GM18867 (cell line): ENCODE results near the gene STK32C.
"Not testable (repeated sequence)": the region's sequence is repeated elsewhere in the genome, so short reads cannot be mapped to it uniquely, and the experiment has no call there.

Experiments
- ATAC-seq: cut with Tn5 transposase; IDR thresholded peaks from one replicate; pipeline ENCODE4 v1.9.1; 2021; ENCODE audit warnings: mild to moderate bottlenecking, moderate library complexity; ENCODE audit not compliant: unreplicated experiment

Gene STK32C

DNA sequence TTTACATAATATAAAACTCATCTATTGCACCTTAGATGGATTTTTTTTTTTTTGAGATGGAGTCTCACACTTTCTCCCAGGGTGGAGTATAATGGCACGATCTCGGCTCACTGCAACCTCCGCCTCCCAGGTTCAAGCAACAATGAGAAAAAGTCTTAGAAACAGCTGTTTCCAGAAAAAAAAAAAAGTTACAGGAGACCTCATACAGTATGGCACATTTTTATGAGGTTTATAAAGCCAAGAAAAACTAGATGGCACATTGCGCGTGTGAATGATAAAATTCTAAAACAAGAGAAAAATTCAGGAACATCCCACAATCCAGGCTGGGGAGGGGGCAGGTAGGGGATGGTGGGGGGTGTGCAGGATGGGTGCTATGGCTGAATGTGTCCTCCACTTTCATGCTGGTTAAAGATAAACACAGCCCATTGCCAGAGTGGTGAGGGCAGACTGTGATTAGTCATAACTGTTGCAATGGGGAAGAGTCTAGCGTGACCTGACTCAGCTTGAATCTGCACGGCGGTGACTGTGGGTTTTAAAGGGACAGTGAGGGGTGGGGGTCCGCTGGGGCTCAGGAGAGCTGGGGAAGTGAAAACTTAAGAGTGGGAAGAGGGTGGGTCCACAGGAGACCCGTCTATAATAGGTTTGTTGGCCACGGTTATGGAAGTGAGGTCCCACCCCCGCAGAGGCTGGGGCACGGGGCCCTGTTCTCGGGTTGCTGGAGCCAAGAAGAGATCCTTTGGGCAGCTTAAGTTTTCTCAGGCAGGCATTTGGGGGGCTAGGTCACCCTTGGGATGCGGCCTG lies 12.3 kb upstream of the STK32C start:
- peak; percentile 99 for ATAC-seq

DNA sequence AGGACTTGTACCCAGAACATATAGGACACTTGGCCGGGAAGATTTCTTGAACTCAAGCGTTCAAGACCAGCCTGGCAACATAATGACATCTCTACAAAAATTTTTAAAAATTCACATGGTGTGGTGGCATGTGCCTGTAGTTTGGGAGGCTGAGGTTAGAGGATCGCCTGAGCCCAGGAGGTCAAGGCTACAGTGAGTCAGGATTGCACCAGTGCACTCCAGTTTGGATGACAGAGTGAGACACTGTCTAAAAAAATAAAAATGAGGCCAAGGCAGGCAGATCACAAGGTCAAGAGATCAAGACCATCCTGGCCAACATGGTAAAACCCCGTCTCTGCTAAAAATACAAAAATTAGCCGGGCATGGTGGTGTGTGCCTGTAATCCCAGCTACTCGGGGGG lies 9.7 kb upstream of the STK32C start:
- ATAC-seq = not testable (repeated sequence)

DNA sequence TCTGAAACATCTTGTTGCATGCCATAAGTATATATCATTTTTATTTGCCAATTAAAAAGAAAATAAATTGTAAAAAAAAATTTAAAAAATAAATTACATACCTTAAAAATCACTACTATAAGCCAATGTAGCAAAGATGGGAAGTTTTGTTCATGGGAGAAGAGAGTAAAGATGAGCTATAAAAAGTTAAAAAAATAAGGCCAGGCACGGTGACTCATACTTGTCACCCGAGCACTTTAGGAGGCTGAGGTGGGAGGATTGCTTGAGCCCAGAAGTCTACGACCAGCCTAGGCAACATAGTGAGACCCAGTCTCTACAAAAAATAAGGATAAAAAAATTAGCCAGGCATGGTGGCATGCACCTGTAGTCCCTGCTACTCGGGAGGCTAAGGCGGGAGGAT lies 8.4 kb upstream of the STK32C start:
- no peak for ATAC-seq

DNA sequence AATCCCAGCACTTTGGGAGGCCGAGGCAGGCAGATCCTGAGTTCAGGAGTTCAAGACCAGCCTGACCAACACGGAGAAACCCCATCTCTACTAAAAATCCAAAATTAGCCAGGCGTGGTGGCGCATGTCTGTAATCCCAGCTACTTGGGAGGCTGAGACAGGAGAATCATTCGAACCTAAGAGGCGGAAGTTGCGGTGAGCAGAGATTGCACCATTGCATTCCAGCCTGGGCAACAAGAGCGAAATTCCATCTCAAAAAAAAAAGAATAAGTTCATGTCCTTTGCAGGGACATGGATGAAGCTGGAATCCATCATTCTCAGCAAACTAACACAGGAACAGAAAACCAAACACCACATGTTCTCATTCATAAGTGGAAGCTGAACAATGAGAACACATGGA lies 7.1 kb upstream of the STK32C start:
- ATAC-seq = not testable (repeated sequence)

DNA sequence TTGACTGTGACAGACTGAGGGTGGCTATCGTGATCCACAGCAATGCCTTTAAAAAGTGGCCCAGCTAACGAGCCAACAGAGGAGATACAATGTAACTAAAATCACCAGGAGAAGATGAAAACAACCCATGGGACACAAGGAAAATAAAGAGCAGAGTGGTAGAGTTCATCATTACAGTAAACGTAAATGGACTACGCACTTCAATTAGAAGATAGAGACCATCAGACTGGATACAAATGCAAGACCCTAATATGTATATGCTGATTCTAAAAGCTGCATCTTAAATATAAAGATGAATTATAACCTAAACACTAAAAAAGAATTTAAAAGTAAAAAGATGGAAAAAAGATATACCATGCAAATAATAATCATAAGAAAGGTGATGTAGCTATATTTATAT lies 6.6 kb upstream of the STK32C start:
- no peak for ATAC-seq

DNA sequence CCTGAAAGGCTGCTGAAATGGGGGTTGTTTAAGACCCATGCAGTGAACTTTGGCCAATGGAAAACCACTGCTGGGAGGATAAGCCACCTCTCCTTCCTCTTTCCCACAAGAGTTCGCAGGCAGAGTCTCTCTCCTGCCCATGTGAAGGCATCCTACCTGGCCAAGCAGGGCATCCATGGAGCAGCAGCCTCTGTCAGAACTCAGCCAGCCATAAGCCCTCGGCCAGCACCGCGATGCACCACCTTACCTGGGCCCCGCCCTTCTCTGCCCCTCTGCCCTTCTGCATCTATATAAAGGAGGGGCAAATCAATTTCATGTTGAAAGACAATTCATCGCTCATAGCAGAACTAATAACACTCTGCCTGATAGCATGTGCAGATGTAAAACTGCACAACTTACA lies 6.1 kb upstream of the STK32C start:
- ATAC-seq = no peak

DNA sequence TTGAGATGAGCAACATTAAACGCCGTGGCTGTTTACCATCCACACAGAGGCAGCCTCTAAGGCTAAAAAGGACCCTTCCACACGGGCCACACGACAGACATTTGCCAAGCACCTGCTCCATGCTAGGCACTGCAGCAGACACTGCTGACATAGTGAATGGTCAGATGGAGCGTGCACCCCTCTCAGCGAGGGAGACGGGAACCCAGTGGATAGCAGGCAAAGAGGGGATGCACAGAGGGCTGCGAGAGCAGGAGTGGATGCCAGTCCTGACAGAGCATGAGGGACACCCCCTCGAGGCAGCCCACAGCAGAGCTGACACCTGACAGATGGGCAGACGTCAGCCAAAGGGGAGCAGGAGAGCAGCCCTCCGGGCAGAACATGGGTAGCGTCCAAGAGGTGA lies 5.6 kb upstream of the STK32C start:
- no peak for ATAC-seq

DNA sequence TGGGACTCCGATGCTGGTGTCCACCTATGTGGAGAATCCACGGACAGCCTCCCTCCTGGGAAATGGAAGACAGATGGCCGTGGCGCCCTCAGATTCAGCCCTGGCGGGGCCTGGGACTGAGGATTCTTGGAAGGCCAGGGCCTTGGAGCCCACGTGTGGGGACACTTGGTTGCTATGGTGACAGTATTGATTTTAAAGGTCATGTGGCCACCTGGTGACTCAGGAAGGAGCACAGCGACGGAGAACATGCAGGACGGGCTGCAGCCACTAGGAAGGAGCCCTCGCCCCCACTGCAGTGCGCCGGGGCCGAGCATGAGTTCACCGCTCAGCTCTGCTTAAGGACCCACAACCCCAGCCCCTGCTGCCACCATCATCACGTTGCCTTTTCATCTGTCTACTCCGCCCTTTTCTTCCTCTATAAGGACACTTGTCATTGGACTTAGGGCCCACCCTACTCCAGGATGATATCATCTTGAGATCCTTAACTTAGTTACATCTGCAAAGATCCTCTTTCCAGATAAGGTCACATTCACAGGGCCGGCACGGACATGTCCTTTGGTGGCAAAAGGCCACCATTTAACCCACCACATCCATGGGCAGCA lies 3.7 kb upstream of the STK32C start:
- no peak for ATAC-seq

DNA sequence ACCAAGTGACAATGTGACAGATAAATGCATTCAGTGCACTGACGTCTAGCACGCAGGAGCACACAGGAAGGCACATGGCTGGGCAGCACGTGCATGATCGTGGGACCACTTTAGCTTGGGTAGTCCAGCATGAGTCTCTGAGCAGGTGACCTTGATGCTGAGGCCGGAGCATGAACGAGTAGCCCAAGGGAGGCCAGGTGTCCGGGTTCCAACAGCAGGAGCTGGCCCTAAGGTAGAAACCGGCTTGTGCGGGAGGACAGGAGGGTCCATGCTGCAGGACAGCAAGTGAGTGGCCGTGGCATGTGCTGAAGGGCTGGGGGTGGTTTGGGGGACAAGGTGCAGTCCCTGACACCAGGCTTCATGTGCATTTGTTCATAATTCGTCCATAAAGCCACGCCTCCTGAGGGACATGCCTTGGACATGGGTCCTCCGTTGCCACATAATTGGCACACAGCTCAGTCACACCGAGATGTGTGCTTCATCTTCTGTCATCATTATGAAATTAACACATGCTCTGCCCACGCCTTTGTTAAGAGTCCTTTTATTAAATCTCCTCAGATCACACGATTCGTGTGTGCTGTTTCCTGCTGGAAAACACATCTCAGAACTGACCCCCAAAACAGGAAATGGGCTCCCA lies 3.1 kb upstream of the STK32C start:
- no peak for ATAC-seq

DNA sequence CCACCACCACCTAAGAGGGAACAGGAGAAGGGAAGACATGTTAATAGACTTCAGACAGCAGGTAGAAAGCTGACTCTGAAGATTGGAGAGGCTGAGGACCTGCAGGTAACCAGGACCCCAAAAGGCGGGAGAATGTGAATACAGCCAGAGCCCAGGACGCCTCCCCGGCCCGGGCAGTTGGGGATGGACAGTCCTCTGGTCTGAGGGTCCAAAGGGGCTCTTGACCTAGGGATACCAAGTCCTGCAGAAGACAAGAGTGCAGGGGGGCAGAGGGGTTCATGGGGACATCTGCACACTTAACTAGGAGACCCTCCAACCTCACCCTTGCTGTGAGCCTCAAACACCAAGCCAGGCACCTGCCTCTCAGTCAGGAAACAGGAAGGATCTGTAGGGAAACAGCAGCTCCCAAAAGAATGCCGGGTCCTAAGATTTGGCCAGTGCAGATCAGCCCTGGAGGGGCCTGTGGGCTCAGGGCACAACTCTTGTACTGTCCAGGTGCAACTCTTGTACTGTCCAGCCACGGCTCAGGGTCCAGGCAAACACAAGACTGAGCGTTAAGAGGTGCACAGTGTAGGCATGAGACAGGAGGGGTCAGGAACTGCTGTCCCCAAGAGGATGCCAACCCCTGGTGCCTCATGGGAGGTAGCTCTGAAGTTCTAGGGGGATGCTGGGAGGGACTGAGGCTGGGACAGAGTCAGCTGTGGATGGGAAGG lies 2.3 kb upstream of the STK32C start:
- no peak for ATAC-seq

DNA sequence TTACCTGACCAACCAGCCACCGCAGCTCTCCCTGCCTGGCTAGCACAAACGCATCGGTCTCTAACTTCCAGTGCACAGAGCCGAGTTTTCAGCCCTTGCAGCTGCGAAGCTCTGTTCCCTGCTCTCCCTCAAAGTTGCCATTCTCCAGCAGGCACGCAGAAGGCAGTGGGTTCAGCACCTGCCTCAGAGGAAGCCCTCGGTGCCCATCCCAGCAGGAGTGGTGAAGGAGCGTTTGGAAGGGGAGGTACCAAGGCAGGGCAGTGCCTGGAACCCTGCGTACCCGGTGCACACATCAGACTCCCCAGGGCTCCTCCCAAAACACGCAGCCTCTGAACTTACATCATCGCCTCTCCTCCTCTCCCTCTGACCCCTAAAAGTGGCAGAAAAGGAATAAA lies 1.7 kb upstream of the STK32C start:
- no peak for ATAC-seq

DNA sequence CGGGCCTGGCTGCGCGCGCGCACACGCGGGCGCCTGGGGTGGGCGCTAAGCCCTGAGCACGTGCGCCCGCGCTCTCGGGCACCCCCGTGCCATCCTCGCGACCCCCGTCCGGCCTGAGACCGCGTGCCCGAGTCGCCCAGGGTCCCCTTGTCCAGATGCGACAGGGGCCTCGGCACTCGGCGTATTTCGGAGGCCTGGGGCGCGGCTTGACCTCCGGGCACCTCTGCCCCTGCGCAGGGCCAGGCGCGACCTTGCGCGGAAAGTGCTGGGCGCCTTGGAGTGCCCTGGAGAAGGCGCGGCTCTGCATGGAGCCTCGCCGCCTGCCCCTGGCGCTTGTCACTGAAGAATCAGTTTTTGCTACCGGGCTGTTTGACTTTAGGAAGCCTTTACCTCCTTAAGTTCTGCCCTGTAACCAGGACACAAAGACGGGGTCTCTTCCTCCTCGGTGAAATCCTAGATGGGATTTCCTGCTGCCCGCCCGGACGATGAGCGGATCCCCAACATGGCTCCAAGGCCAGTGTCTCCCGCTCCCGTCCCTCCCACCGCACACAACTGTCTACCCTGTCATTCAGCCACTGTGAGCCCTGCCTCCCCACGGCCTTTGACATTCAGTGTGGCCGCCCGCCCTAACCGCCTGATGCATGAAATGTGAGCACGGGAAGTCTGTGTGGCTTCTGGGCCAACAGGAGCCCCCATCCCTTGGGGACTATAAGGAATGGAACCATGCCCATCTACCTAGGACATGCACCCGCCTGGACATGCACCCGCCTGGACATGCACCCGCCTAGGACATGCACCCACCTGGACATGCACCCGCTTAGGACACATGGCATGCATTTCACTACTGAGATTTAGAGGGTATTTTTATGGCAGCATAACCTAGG lies 1.1 kb upstream of the STK32C start:
- no peak for ATAC-seq

DNA sequence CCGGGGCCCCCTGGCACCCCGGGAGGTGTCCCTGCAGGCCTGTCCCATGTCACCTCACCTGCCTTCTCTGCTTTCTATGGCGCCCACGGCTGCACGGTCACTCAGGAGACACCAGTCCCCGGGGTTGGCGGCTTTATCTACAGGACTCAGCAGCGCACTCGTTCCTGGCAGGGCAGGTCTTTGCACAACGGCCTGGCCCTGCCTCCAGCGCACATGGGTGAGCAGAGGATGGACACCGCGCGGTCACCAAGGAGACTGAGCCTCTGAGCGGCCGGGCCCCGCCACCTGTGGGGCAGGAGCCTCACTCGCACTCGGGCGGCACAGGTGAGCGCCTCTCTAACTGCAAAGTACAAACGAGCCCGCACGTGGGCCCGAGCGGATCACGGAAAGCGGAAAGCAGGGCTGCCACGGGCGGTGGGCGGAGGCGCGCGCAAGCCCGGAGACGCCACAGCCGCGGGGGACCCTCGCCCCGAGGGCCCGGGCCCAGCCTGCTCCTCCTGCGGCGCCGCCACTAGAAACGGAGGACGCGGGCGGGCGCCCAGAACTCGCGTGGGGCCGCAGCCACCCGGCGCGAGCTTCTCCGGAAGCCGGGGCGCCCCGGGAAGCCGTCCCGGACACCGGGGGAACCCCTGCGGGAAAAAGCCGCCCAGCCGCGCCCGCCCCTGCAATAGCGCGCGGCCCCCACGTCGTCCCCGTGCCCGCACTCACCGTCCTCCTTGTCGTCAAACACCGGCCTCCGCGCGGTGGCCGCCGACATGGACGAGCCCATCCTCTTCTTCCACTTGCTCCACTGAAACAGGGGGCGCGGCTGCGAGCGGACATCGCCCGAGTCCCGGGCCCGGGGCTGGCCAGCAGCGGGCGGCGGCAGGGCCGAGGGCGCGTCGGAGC lies 642 bp downstream of the STK32C start:
- peak; percentile 10 for ATAC-seq

DNA sequence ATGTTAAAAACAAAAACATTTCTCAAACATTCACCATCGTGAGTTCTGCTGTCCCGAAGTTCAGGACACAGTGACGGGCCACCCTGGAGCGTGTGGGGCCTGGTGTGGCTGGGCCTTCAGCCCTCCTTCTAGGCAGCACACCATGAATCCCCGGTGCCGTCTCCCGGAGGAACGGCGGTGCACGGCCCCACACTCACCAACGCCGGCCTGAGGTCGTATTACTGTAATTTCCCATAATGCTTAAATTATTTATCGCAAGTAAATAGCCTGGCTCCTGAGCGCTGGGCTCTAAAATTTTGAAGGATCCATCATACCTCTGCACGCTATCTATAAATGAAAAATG lies 1.4 kb downstream of the STK32C start:
- no peak for ATAC-seq

DNA sequence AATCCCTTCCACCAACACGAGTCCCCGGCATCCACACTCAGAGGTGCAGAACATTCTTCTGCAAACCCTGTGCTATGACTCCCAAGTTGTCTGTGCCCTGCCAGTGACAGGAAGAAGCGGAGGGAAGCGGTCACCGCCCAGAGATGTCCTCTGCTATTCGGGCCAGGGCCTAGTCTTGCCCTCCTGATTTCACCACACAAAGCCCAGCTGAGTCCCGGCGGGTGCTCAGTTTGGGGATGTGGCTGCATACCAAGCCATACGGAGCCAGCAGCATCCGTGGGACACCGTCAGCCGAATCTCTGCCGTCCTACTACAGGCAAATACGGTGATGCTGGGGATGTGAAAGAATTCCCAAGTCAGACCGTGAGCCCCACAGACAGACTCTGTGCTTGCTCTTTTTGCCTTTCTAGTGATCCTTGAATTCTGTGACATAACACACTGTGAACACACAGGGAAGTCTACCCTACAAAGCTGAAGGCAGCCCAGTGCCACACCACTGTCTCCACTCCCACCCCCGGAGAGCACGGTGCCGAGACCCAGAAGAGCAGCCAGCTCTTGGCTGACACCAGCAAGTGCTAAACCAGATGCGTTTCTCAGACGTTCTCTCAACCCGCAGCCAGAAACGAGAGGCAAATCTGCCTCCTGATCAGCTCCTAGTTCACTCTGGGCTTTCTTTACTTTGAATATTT lies 2.0 kb downstream of the STK32C start:
- ATAC-seq = no peak

DNA sequence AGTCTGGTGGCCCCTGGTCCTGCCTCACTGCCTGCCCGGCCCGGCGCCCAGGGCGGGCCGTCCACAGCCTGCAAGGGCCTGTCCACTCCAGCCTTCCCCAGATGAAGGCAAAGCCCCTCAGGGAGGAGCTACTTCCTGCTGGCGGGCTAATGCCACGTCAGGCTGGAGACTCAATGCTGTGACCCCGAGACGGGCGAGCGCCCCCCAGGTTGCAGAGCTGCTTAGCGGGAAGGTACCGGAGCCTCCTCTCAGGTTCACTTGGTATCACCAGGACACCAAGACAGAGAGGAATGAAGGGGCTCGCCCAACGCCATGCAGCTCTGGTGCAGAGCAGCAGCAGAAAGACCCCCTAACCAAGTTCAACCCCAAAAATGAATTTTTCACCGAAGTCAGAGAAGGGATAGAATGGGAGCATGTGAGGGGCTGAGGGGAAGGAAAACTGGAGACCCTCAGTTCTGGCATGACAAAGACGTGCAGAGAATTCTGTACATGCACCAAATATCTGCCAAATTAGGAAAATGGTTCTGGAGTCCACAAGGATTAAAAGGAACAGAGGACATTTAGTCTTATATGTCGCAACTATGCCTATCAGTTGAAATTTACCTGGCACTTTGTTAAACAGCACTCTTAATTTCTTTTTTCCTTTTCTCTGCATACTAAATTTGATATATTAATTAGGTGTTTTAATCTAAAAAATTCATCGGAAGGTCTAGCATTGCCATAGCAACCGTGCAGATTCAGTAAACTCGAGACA lies 2.8 kb downstream of the STK32C start:
- ATAC-seq = no peak

DNA sequence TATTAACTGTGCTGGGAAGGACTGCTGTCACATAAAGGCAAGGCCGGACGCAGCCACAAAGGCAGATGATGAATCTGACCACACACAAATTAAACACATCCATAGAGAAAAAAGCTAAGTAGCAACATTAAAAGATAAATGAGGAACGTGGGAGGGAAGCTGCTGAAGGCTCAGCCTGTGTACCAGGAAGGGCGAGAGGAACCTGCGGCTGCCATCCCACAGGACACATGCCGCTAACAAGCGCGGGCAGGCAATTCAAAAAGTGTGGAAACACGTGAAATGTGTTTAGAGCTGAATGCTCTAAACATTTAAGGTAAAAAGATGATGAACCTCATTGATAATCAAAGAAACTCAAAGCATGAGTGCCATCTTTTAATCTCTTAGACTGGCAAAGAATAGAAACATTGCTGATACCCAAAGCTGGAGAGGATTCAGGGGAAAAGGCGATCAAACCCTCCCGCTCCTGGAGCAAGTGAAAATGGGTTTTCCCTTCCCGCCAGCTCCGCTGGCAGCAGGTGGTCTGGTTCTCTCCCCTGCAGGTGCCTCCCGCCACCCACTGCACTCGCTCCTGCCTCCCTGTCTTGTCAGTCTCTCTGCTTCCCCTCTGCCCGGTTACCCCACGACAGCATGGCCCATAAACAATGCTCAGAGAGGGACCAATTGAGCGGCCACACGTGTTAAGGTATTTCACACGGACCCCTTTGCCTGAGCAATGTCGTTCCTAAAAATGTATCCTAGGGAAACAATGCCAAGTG lies 4.2 kb downstream of the STK32C start:
- ATAC-seq = no peak
